SK-N-SH (cell line): Measurements from ENCODE around the gene OR4N5. TPM values are rescaled to one million over a fixed set of nuclear protein-coding genes. Genes with fewer than 3 reads are reported as not detected.

ENCODE experiments used
- CTCF ChIA-PET: fragments of 300-600, 350-600 bp; formaldehyde crosslinking; extraction: SDS; loops from one replicate; lab custom pipeline; 2021; lab: Yijun Ruan, JAX
- POLR2A ChIA-PET: fragments of 350-600 bp; sonication (Branson Sonifier 250); formaldehyde crosslinking; extraction: SDS; loops from one replicate; lab custom pipeline; 2020; ENCODE audit warnings: antibody characterized with exemption, inconsistent platforms; lab: Yijun Ruan, JAX
- DNase-seq: peaks from one replicate; pipeline ENCODE4 v3.0.0; 2012
- H2AFZ ChIP-seq: fragments of 200-600 bp; sonication (generic); 2 replicates; pipeline ENCODE4 v1.8.1; 2016; ENCODE audit warnings: antibody characterized with exemption, mild to moderate bottlenecking, low read depth
- H3F3A ChIP-seq: fragments of 200-600 bp; sonication (generic); replicated peaks from 2 replicates; pipeline ENCODE3; 2016; ENCODE audit warnings: antibody characterized with exemption, mild to moderate bottlenecking; ENCODE audit not compliant: insufficient read depth
- H3K27ac ChIP-seq, 2 experiments: fragments of 200-500 bp in 1 of 2; fragments of 200-600 bp in 1 of 2; sonication (Bioruptor generic) in 1 of 2; sonication (generic), shearing (Covaris generic) in 1 of 2; 2 replicates each; pipeline versions ENCODE4 v1.5.1 to v1.6.1; 2014 to 2016; ENCODE audit warnings: low read depth in 2 of 2, inconsistent platforms in 1 of 2, low read length in 1 of 2, mild to moderate bottlenecking in 1 of 2, mixed read lengths in 1 of 2
- H3K27me3 ChIP-seq: fragments of 200-600 bp; sonication (generic), shearing (Covaris generic); 2 replicates; pipeline ENCODE4 v1.6.1; 2016; ENCODE audit warnings: mixed run types; ENCODE audit not compliant: insufficient read depth
- H3K36me3 ChIP-seq, 2 experiments: fragments of 200-500 bp in 1 of 2; fragments of 200-600 bp in 1 of 2; sonication (Bioruptor generic) in 1 of 2; sonication (generic) in 1 of 2; replicated peaks in 1 of 2; 2 replicates each; pipeline versions ENCODE3 to v1.5.1; 2014 to 2016; ENCODE audit warnings: low read length in 1 of 2, mild to moderate bottlenecking in 1 of 2; ENCODE audit not compliant: insufficient read depth in 2 of 2, control insufficient read depth in 1 of 2
- H3K4me1 ChIP-seq, 2 experiments: fragments of 200-500 bp in 1 of 2; fragments of 200-600 bp in 1 of 2; sonication (Bioruptor generic) in 1 of 2; sonication (generic), shearing (Covaris generic) in 1 of 2; 2 replicates each; pipeline versions ENCODE4 v1.5.1 to v1.6.1; 2014 to 2016; ENCODE audit warnings: low read depth in 1 of 2, low read length in 1 of 2, mixed run types in 1 of 2; ENCODE audit not compliant: insufficient read depth in 2 of 2, control insufficient read depth in 1 of 2
- H3K4me2 ChIP-seq: fragments of 200-600 bp; sonication (generic), shearing (Covaris generic); 2 replicates; pipeline ENCODE4 v1.6.1; 2017; ENCODE audit warnings: mixed run types
- H3K4me3 ChIP-seq, 2 experiments: fragments of 200-500 bp in 1 of 2; fragments of 200-600 bp in 1 of 2; sonication (Bioruptor generic) in 1 of 2; sonication (generic), shearing (Covaris generic) in 1 of 2; 2 replicates each; pipeline versions ENCODE4 v1.5.1 to v1.8.1; 2014 to 2016; ENCODE audit warnings: low read depth in 2 of 2, inconsistent platforms in 1 of 2, low read length in 1 of 2, mild to moderate bottlenecking in 1 of 2, mixed read lengths in 1 of 2, moderate library complexity in 1 of 2
- H3K79me2 ChIP-seq: fragments of 200-600 bp; sonication (generic); 2 replicates; pipeline ENCODE4 v1.8.1; 2017; ENCODE audit warnings: mild to moderate bottlenecking; ENCODE audit not compliant: insufficient read depth
- H3K9ac ChIP-seq: fragments of 200-600 bp; sonication (generic); 2 replicates; pipeline ENCODE4 v1.6.1; 2017; ENCODE audit warnings: mixed run types
- H3K9me2 ChIP-seq: fragments of 200-600 bp; sonication (generic); 2 replicates; pipeline ENCODE4 v1.6.1; 2017; ENCODE audit warnings: mixed run types
- H3K9me3 ChIP-seq: fragments of 200-600 bp; sonication (generic); 2 replicates; pipeline ENCODE4 v1.6.1; 2017; ENCODE audit warnings: mixed run types, mild to moderate bottlenecking, moderate library complexity
- H4K20me1 ChIP-seq: fragments of 200-600 bp; sonication (generic); 2 replicates; pipeline ENCODE4 v1.6.1; 2017; ENCODE audit warnings: mild to moderate bottlenecking, mixed run types; ENCODE audit not compliant: insufficient read depth
- ELF1 ChIP-seq: IDR thresholded peaks from 2 replicates; pipeline ENCODE4 v1.4.0; 2012
- EP300 ChIP-seq, 2 experiments: IDR thresholded peaks; 2 replicates each; pipeline versions ENCODE4 v1.4.0 to v1.6.1; 2012; ENCODE audit warnings: borderline replicate concordance in 1 of 2, low read depth in 1 of 2, low read length in 1 of 2
- FOXJ3 ChIP-seq: sonication (generic); formaldehyde crosslinking; IDR thresholded peaks from 2 replicates; pipeline ENCODE4 v1.5.1; 2020; ENCODE audit warnings: mild to moderate bottlenecking, missing genetic modification reagents
- FOXM1 ChIP-seq: IDR thresholded peaks from 2 replicates; pipeline ENCODE4 v1.4.0; 2012; ENCODE audit warnings: low read depth, mild to moderate bottlenecking
- GABPA ChIP-seq: IDR thresholded peaks from 2 replicates; pipeline ENCODE4 v1.4.0; 2012; ENCODE audit warnings: low read depth, mild to moderate bottlenecking
- IRF3 ChIP-seq: fragments of 150-350 bp; IDR thresholded peaks from 2 replicates; pipeline ENCODE4 v1.6.1; 2016; ENCODE audit warnings: mild to moderate bottlenecking, low read depth, low read length
- MXI1 ChIP-seq: IDR thresholded peaks from 2 replicates; pipeline ENCODE4 v1.6.1; 2012; ENCODE audit warnings: mild to moderate bottlenecking, low read depth, low read length, improper control_type of control experiment
- NFIC ChIP-seq: IDR thresholded peaks from 2 replicates; pipeline ENCODE4 v1.4.0; 2012; ENCODE audit warnings: borderline replicate concordance
- PBX3 ChIP-seq: IDR thresholded peaks from 2 replicates; pipeline ENCODE4; 2012
- POLR2AphosphoS5 ChIP-seq: IDR thresholded peaks from 2 replicates; pipeline ENCODE4 v1.6.1; 2012; ENCODE audit warnings: low read depth, low read length
- RAD21 ChIP-seq: IDR thresholded peaks from 2 replicates; pipeline ENCODE4 v1.6.1; 2012; ENCODE audit warnings: mild to moderate bottlenecking, low read length
- REST ChIP-seq: IDR thresholded peaks from 2 replicates; pipeline ENCODE4 v1.6.1; 2012; ENCODE audit warnings: mild to moderate bottlenecking, low read depth, low read length, moderate library complexity
- RFX5 ChIP-seq: IDR thresholded peaks from 2 replicates; pipeline ENCODE4 v1.6.1; 2012; ENCODE audit warnings: mild to moderate bottlenecking, improper control_type of control experiment, low read length
- RXRA ChIP-seq: IDR thresholded peaks from 2 replicates; pipeline ENCODE4 v1.4.0; 2012; ENCODE audit warnings: low read depth, mild to moderate bottlenecking, borderline replicate concordance
- SMC3 ChIP-seq: IDR thresholded peaks from 2 replicates; pipeline ENCODE4 v1.6.1; 2012; ENCODE audit warnings: low read depth, low read length, improper control_type of control experiment
- TAF1 ChIP-seq: IDR thresholded peaks from 2 replicates; pipeline ENCODE4 v1.6.1; 2012; ENCODE audit warnings: low read depth, mild to moderate bottlenecking, low read length, moderate library complexity, borderline replicate concordance
- USF1 ChIP-seq: IDR thresholded peaks from 2 replicates; pipeline ENCODE4 v1.4.0; 2012; ENCODE audit warnings: low read depth, borderline replicate concordance
- USF2 ChIP-seq: fragments of 150-350 bp; IDR thresholded peaks from 2 replicates; pipeline ENCODE4 v1.6.1; 2017; ENCODE audit warnings: antibody characterized with exemption, low read length, low read depth, borderline replicate concordance
- YY1 ChIP-seq: IDR thresholded peaks from 2 replicates; pipeline ENCODE4 v1.4.0; 2012; ENCODE audit warnings: low read depth, mild to moderate bottlenecking
- WGBS: methylation state at CpG from one replicate; pipeline ENCODE4 v1.1.6; 2017; ENCODE audit warnings: low lambda C conversion rate; 5-methylcytosine and 5-hydroxymethylcytosine counted together
- polyA plus RNA-seq, 3 experiments: library from polyadenylated mRNA; depleted of rRNA; stranded (reverse); fragments of >200 nt; gene quantifications; 2 replicates each; pipeline ENCODE4 v1.2.3, GENCODE V29; 2012

Gene OR4N5
- polyA plus RNA-seq, 1 of the 3 experiments (the other 2 are of a cell fraction), result not detected

- Histone ChIP-seq H3K4me3 (no peak overlapping the region), H3K4me1 (no peaks in the 10 kb centered on the region), H3K9me3 (no peaks in the 10 kb centered on the region), H3K79me2 (no peaks in the 10 kb centered on the region), H3K36me3 (no peaks in the 10 kb centered on the region), H3K9me2 (no peaks in the 10 kb centered on the region), H3K9ac (no peak overlapping the region), H3K27ac (no peak overlapping the region), H2AFZ (no peak overlapping the region), H3K4me2 (no peak overlapping the region), H4K20me1 (no peaks in the 10 kb centered on the region), H3F3A (no peaks in the 10 kb centered on the region), H3K27me3 (no peaks in the 10 kb centered on the region)
- TF ChIP-seq ELF1 (no peak), TAF1 (no peak), USF2 (no peak), NFIC (no peak), FOXJ3 (no peak), IRF3 (no peak), EP300 (IDR thresholded peaks at IDR 0.05; ENCODE audit: borderline replicate concordance in 1 of 2, low read depth in 1 of 2, low read length in 1 of 2) (no peak), SMC3 (no peak), RFX5 (no peak), GABPA (no peak), RXRA (no peak), YY1 (no peak), MXI1 (no peak), POLR2AphosphoS5 (no peak), FOXM1 (no peak), RAD21 (no peak), PBX3 (no peak), REST (no peak), USF1 (no peak)
- POLR2A ChIA-PET, result no interaction called here
- no peak for DNase-seq
- 5% methylated on average over 3 of the region's 3 CpGs for WGBS
- CTCF ChIA-PET, result no interaction called here
These were observed 26.3 kb upstream of the OR4N5 start for GRCh38 chr14:20112321-20112720.
